LHCN-M2 (cell line): Measurements from ENCODE around the gene MAL. TPM values are rescaled to one million over a fixed set of nuclear protein-coding genes. Genes with fewer than 3 reads are reported as not detected.

Source experiments
- DNase-seq: peaks from one replicate; pipeline ENCODE4 v3.0.0-alpha.2; 2012; ENCODE audit warnings: low read depth
- total RNA-seq: library from RNA; depleted of rRNA; stranded (reverse); fragments of >200 nt; gene quantifications from 2 replicates; pipeline ENCODE4 v1.2.3, GENCODE V29; 2014

MAL gene
- total RNA-seq, 1 experiment from 2014 or later: not detected

GRCh38 chr2:95047629-95048510, 22.4 kb downstream of the MAL start:
- DNase-seq: no peak

DNA sequence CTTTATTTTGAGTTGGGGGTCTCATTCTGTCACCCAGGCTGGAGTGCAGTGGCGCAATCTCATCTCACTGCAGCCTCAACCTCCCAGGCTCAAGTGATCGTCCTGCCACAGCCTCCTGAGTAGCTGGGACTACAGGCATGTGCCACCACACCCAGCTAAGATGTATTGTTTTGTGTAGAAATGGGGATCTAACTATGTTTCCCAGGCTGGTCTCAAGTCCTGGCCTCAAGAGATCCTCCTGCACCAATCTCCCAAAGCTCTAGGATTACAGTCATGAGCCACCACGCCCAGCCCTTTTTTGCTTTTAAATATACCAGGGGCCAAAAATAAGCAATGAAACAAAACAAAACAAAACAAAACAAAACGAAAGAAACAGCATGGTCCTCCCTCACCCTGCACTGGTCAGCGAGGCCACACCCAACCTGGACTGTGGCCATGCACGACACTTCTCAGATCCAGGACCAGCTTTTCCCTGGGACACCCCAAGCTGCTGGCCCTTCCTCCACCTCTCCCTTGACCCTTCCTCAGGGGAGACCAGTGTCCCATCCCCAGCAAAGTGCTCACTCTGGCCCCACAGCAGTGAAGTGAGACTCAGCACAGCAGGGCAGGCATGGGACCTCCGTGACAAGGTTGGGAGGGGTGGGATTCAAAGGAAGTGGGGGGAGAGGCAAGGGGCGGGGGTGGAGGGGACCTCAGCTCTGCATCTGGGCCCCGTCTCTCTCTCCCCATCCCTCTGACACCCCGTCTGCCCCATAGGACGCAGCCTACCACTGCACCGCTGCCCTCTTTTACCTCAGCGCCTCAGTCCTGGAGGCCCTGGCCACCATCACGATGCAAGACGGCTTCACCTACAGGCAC, 23.5 kb downstream of the MAL start:
- no peak for DNase-seq

- DNase-seq: no peak
These were observed 24.1 kb downstream of the MAL start for GRCh38 chr2:95049683-95049955.

DNA sequence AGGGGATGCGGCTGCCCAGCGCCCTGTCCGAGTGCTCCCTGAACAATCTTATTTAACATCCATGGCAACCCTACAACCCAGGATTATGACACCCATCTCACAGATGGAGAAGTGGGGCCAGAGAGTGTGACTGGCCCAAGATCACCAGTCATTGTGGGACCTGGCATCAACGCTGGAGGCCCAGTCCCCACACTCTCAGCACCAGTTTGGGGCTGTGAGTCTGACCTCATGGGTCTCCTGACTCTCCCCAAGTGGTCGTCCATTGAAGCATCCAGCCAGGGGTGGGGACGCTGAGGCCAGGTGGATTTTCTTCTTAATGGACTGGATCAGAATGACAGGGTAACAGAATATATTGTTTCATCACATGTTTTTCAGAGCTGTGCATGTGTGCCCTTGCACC, 24.5 kb downstream of the MAL start:
- DNase-seq: no peak

GRCh38 chr2:95050385-95051300, 25.1 kb downstream of the MAL start:
- no peak for DNase-seq

DNA sequence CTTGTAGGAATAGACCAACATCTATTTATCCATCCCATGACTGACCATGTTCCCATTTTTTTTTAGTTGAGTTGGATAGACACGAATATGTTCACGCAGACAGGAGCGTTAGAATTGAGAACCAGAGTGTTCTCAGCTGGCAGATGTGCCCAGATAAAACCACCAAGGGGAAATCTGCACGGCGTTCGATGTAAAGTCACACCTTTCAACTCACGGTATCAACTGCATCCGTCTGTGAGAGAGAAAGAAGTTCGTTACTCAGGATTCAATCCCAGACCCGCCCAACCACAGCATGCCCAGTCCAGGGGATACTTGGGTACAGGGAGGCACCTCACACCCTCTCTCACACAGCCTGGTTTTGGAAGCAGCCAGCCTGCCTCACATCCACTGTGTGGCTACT, 26.1 kb downstream of the MAL start:
- DNase-seq: no peak

GRCh38 chr2:95052307-95052706, 26.8 kb downstream of the MAL start:
- no peak for DNase-seq

DNA sequence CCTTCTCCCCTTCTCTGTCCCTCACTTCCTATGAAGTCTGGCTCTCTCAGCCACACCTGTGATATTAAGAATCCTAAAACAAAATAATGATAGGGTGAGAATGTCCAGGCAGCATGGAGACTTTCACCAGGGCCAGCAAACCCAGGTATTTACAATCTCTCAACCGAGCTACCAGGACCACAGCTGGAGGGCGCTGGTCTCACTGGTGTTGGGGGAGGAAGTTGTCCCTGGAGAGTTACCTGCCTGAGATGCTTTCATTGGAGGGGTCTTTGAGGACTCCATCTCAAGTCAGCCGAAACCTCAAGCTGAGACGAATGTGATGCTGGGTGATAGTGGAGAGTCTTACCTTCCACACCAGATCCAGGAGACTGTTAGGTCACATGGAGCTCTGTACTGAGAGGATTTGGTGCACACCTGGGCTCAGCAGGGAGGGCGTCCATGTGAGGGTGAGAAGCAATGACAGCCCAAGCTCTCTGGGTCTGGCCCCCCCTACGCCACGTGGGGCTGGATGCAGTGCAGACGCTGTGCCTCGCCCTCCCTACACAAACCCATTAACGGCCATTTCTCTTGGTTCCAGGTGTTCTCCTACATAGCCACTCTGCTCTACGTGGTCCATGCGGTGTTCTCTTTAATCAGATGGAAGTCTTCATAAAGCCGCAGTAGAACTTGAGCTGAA, 27.4 kb downstream of the MAL start:
- DNase-seq: no peak

DNA sequence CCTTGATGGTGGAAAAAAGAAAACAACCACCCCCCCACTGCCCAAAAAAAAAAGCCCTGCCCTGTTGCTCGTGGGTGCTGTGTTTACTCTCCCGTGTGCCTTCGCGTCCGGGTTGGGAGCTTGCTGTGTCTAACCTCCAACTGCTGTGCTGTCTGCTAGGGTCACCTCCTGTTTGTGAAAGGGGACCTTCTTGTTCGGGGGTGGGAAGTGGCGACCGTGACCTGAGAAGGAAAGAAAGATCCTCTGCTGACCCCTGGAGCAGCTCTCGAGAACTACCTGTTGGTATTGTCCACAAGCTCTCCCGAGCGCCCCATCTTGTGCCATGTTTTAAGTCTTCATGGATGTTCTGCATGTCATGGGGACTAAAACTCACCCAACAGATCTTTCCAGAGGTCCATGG, 28.0 kb downstream of the MAL start:
- DNase-seq: no peak

DNA sequence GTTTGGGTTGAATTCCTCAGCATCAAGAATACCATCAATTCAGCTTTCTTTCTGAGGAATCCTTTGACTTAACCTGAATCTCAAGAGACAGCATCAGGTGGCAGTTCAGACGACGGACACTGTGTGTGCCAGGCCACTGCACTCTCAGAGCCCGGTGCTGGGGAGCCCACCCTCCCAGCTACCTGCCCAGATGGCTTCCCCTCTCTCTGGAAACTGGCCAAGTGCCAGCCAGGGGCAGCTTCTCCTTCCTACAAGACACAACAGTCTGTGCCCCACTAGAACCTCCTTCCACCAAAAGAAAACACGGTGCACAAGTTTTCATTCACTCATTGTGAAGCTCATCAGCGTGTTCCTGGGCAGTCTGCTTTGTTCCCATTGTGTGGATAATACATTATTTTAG, 28.5 kb downstream of the MAL start:
- DNase-seq: no peak

GRCh38 chr2:95055262-95055661, 29.8 kb downstream of the MAL start:
- DNase-seq: no peak

- no peak for DNase-seq
These were observed 30.5 kb downstream of the MAL start for GRCh38 chr2:95056044-95056443.

- no peak for DNase-seq
These were observed 31.3 kb downstream of the MAL start for GRCh38 chr2:95056461-95057459.

GRCh38 chr2:95057535-95058370, 32.2 kb downstream of the MAL start:
- no peak for DNase-seq

DNA sequence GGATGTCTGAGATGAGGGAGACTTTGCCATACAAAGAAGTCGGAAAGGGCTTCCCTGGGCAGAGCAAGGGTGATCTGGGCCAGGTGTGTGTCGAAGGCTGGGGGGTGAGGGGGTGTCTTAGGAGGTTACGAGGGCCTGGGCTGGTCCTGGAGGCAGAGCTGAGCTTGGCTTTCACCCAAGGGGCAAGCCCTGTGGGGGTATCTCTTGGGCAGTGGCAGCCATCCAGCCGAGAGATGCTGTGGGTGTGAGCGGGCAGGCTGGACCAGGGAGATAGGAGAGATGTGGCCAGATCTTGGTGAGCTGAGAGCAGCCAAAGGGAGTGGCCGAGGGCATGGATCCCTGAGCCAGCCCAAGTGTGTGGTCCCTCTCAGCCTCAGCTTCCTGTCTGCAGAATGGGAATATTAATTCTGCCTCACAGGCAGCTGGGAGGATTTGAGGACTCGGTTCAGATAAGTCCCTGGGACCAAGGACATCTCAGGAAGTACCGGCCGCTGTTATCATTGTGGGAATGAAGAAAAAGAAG, 33.0 kb downstream of the MAL start:
- DNase-seq: no peak

DNA sequence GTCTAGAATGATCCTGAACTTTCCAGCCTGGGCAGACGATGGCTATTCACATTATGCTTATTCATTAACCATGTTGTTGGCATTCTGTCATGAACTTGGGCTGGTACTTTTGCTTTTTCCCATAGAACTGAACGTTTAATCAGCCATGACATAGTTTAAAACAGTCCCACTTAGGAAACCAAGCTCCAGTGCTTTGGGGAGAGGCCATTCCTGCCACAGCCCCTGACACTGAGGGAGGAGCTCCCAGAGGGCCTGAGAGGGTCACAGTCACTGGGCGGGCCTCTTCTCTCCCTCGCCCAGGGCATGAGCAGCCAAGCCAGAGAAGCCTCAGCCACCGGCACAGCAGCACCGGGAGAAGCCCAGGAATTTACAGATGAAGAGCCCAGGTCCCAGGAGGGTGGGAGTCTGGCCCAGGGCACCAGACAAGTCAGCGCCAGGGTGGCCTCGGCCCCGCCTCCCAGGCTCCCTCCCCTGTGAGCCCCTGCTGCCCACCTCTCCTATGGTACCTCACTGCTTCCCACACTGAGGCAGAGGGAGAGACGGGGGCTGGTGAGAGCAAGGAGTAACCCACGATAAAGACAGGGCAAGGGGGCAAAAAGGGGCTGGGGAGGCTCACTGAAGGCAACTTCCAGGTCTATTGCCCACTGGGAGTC, 33.6 kb downstream of the MAL start:
- no peak for DNase-seq

DNA sequence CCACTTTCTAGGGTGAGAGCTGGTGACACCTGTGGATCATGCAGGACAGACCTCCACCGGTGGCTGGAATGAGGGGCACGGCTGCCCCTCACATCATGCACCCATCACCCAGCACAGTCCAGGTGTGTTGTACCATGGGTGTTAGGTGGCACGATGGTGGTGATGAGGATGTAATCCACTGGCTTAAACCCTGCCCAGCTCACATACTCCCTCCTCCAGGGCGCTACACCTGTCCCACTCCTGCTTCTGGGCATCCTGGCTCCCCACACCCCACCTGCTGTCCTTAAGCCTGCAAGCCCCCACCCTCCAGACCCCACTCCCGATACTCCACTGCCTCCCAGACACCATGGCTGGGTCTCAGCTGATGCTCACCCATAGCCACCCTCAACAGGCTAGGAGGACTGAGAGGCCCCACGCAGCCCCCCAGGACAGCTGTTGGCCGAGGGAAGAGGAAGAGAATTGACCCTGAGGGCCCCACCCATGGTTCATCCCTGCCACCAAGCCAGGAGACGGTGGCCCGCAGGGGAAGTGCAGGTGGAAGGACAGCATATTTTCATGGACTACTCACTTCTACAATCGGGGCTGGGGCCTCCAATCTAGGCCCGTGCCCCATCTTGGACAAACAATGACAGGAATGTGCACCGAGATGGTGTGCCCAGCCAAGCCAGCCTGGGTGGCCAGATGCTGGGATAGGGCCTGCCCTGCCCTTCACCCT, 34.3 kb downstream of the MAL start:
- DNase-seq: no peak
